Right ventricle myocardium inferior (tissue), 1 donor: Measurements from ENCODE around the gene TNC. TPM values are rescaled to one million over a fixed set of nuclear protein-coding genes. Genes with fewer than 3 reads are reported as not detected.

Experiments used
- ATAC-seq: fragments of 200-7000 bp; cut with Tn5 transposase; one replicate; pipeline ENCODE4 v1.9.1; 2020; ENCODE audit warnings: mild to moderate bottlenecking, moderate library complexity
- DNase-seq: peaks from one replicate; pipeline ENCODE4 v3.0.0; 2021; ENCODE audit errors: missing footprints
- intact Hi-C: fragments of 100-400 bp; cut with DNase I; formaldehyde crosslinking; loops from one replicate; pipeline ENCODE4 v1.11.0; 2022
- total RNA-seq: library from RNA; stranded (reverse); fragmentation: NEBNext Ultra II Directional; extraction: Animal tissue kit (Norgen Biotek cat#: 25700); gene quantifications from one replicate; pipeline ENCODE4 v1.2.1, GENCODE V29; 2021
- donor health status: DM: no; HTN: yes; CAD: no; lungs with severe emphysema.

TNC gene
- total RNA-seq, 1 donor from 2014 or later: 0.57 TPM

DNA sequence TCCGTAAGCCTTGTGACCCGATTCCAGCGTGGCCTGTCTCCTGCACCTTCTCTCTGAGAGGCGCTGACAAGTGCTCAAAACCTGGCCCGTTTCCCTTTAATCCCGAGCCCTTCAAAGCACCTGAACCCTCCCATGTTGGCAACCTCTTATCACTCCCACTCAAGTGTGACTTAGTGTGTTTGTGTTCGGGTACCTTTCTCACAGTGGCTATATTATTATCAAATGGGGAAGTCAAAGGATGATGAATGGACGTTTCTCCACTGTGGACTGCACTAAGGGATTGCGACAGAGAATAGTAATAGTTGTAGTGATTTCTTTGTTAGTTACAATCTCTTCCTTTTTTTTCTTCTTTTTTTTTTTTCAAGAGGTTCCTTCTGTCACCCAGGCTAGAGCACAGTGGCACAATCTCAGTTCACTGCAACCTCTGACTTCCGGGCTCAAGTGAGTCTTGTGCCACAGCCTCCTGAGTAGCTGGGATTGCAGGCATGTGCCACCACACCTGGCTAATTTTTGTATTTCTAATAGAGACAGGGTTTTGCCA is 122.2 kb downstream of the TNC start:
- intact Hi-C loops: no loop called here
- DNase-seq (peak; percentile 71), ATAC-seq (peak; percentile 96)

DNA sequence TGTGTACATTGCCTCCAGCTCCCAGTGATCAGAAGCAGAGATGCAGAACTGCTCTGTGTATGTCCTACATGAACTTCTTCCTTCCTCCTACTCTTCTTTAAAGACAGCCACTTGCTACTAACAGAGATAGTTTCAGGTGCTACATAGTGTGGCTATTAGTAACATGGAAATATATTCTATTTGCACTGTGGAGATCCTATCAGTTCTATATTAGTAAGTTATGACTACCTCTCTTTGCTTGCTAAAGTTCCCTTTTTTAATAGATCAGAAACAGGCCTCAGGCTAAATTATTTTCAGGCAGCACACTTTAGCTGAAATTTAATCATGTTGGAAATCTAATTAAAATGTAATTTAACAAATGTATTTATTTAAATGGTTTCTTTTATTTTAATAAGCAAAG is 123.2 kb downstream of the TNC start:
- intact Hi-C loops: no loop called here

DNA sequence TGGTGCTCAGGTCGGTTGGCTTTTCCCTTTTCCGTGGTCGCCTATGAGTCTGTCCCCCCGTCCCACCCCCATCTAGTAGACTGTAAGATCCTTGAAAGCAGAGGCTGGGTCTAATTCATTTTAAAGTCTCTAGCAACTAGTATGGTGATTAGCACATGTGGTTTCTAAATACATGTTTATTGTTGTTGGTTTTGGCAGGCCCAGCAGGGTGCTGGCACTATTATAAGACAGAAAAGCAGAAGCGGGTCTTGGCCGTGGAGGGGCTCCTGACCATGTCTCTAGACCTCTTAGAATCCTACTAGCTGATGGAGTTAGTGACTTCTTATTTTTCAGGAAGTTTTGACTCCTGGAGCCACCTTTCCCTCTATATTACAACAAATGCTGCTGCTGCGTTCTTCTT is 126.1 kb downstream of the TNC start:
- intact Hi-C loops: no loop called here
- DNase-seq: no peak
- ATAC-seq: no peak

More for the DNA sequence above, 123.2 kb downstream of the TNC start:
- DNase-seq (no peak), ATAC-seq (no peak)

DNA sequence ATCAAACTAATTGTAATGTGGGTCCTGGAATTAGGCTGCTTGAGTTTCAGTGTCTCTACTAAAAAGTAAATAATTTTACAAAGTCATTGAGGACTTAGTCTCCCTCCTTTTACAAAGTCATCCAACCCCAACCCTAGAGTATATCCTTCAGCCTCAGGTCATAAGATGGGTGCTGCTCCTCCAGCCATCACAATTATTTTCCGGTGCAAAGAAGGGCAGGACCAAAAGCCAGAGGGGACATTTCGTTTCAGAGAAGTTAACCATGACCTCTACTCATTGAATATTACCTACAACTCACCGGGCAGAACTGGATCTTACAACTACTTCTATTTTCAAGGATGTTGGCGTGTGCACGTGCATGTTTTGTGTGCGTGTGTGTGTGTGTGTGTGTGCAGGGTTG is 127.1 kb downstream of the TNC start:
- DNase-seq (no peak), ATAC-seq (no peak)
- intact Hi-C loops: no loop called here

DNA sequence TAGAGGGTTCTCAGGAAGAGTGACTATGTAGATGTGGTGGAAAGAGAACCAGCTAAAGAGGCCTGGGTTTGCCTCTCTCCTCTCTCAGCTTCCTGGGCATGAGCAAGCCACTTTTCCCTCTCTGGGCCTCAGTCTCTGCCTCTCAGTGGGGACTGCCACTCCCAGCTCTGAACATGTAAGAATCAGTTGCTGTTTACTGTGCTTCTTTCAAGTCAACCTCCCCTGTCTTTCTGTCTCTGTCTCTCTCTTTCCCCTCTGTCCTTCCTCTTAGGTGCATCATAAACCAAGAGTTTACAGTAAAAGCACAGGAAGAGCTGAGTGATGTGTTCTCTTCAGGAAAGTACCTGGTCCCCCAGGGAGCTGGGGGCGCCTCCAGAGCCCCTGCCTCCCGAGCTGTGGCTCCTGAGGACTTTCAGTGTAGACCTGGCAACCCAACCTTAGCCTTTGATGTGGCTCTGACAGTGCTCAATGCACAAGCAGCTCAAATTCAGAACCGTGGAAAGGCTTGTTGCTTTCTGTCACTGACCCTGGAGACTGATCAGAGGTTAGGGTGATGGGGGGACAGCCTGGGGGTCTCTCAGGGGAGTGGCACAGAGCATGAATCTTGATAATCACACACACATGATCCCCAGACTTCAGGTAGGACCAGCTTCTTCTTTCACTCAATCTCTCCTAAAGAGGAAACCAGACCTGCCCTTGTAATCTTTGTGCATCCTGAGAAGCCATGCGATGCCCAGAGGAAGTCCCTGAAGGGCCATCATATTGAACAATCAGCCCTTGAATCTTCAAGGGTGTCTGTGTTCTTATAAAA is 128.2 kb downstream of the TNC start:
- no peak for DNase-seq
- ATAC-seq: no peak
- intact Hi-C loops: no loop called here

DNA sequence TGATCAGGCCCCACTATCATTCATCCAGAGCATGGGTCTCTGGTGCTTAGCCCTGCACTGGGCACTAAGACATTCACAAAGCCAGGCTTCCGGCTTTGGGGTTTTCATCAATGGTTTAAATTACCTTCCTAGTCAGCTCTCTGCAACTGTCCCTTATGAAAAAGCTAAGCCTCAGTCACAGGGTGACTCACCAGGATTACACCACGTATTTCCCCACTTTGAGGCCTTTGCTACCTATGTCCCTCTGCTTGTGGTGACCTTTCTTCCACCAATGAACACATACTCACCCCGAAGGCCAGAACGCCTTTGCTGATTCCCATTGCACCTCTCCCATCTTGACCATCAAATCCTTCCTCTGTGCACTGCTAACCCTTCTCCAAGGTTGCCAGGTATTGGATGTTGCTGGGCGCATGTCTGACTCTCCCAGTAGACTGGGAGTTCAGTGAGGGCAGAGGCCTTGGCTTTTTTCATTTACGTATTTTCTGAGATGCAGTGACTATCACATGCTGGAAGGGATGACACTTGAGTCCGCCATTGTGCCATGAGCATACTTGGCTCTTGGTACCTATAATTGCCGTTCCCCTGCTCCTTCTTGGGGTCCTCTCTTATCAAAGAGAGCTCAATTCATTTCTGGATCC is 128.9 kb downstream of the TNC start:
- ATAC-seq: no peak
- DNase-seq: no peak
- intact Hi-C loops: no loop called here

DNA sequence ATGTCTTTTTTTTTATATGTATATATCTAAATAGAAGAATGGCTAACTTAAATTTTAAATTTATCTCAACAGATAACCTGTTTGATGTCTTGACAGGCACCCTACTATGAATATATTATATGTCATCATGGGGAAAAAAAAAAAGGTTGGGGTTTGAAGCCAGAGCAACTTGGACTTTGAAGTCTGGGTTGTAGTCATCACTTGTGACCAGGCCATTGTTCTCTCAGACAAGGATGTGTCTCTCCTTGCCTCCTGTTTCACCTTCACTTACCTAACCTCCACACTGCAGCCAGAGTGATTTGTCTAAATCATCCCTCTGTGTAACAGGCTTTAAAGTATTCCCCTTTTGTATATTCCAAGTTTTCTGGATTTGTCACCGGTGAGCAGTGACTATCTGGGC is 130.8 kb downstream of the TNC start:
- DNase-seq (no peak), ATAC-seq (no peak)
- intact Hi-C loops: no loop called here

DNA sequence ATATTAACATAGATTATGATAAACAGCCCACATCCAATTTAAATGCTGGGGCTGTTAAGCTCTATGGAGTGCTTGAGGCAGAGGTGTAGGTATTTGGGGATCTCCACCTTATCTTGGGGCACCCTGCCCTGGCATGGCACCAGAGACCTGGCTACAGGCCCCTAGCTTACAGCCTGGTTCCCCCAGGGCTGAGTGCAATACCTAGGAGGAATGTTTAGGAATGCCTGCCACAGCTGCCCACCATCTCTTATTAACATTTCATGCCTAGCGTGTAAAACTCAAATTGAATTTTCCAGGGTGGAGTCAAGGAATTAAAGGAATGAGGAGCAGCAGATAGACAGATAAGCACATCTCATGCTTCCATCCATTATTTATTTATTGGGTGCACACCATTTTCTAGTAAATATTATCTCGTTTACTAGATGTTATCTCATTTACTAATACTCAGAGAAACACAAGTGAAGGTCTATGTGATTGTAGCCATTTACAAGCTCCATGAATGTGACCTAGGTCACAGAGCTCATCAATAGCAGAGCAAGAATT is 131.9 kb downstream of the TNC start:
- ATAC-seq: no peak
- intact Hi-C loops: no loop called here
- DNase-seq: no peak

DNA sequence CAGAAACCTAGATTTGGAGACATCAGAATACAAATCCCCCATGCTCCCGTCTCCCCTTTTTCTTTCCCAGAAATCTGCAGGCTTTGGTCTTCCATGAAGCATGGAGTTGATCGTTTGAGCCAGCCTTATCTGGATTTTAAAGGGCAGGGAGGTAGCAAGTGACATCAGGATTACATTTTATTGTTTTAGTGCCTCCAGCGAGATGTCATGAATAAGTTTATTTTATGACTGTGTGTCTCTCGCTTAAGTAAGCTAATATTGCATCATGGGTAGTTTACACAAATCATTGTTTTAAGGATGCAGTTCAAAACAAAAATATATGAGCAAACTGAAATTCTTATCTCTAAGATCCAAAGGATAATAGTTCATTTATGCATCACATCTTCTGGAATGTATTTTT is 136.9 kb downstream of the TNC start:
- DNase-seq: no peak
- intact Hi-C loops: no loop called here
- no peak for ATAC-seq

DNA sequence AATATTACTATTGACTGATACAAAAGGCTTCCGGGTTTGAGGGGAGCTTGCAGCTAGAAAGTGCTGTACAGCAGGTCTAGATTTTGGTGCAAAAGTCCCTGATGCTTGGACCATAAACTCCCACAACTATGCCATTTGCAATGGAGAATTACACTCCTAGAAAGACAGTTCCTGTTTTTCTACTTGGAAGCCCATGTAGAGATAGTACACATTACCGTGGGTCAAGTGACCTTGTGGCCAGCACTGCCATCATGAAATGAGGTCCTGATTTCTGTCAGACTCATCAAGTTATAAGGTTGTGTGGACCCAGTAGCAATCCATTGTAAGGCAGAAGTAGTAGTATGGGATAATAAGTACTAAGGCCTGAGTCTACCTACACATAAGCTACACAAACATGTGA is 144.7 kb downstream of the TNC start:
- DNase-seq (no peak), ATAC-seq (no peak)
- intact Hi-C loops: no loop called here

DNA sequence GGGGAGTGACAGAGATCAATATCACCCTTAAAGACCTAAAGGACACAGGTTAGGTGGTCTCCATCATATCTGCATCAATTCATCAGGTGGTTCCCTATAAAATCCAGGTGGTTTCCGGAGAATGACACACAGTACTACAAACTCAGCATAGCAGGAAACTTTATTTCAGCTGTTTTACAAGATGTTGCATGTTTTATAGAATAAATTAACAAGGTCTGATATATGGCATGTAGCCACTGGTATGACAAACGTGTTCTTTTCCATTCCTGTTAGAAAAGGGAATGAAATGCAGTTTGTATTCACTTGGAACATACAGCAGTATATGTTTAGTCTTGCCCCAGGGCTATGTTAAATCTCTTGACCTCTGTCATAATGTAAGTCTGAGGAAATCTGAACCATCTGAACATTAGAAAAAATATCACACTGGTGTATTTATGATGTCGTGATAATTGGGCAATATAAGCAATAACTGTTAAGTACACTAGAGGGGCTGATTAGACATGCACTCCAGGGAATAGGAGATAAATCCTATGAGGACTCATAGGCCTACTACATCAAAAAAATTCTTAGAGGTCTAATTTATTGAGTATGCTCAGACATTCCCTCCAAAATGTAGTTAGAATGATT is 145.3 kb downstream of the TNC start:
- ATAC-seq (no peak), DNase-seq (no peak)
- intact Hi-C loops: no loop called here

Other genes starting within 250 kb of the TNC start
- gene TNFSF8, start 187.6 kb downstream of the TNC start, total RNA-seq: 0.57 TPM